ENCODE data around the gene TTLL13. TPM values are rescaled to one million over a fixed set of nuclear protein-coding genes. Genes with fewer than 3 reads are reported as not detected.

The TTLL13 gene
- total and polyA plus RNA-seq, 2 of the 8 experiments (the other 6 are each of a cell fraction or from before 2014, with no cell fraction given), result 0.03 TPM; not detected in 1

- 0 out of 2 replicates have a peak, but pooled peaks have one; percentile 15 for TF ChIP-seq CHD2 (IDR thresholded peaks at IDR 0.05; ENCODE audit: low read length)
- no peak; the same call in none of the 2 replicates for TF ChIP-seq SP4 (IDR thresholded peaks at IDR 0.05; ENCODE audit: low read length)
- no peak for TF ChIP-seq SRF (IDR thresholded peaks at IDR 0.05; ENCODE audit: low read depth, low read length)
- TF ChIP-seq CTBP2 (IDR thresholded peaks at IDR 0.05; ENCODE audit: borderline replicate concordance, insufficient read depth, insufficient read length, low read length), result no peak
- TF ChIP-seq E2F6 (IDR thresholded peaks at IDR 0.05), result peak; percentile 68; the same call in 1 of the 2 replicates
- no peak for TF ChIP-seq CEBPB (IDR thresholded peaks at IDR 0.05; ENCODE audit: low read depth, low read length)
- peak; percentile 95 for TF ChIP-seq GABPA (IDR thresholded peaks at IDR 0.05; ENCODE audit: borderline replicate concordance, insufficient read depth, low read length)
- TF ChIP-seq TCF12 (IDR thresholded peaks at IDR 0.05; ENCODE audit: low read depth, low read length), result no peak
- no peak for TF ChIP-seq SIRT6 (IDR thresholded peaks at IDR 0.05; ENCODE audit: low read length)
- no peak for TF ChIP-seq RAD21 (IDR thresholded peaks at IDR 0.05 in 1 of 2, conservative IDR thresholded peaks at IDR 0.05 in 1 of 2; ENCODE audit: low read depth in 2 of 2, low read length in 2 of 2)
- peak; percentile 41; the same call in 1 of the 2 replicates for TF ChIP-seq CREB1 (IDR thresholded peaks at IDR 0.05)
- no peak for TF ChIP-seq SAP30 (IDR thresholded peaks at IDR 0.05; ENCODE audit: insufficient read depth, insufficient replicate concordance, low read length)
- no peak for TF ChIP-seq NANOG (IDR thresholded peaks at IDR 0.05; ENCODE audit: insufficient read depth, low read depth, low read length, poor library complexity, severe bottlenecking)
- TF ChIP-seq RNF2 (IDR thresholded peaks at IDR 0.05; ENCODE audit: borderline replicate concordance, low read depth, low read length, missing control alignments, poor library complexity, severe bottlenecking), result no peak
- no peak for TF ChIP-seq BRCA1 (IDR thresholded peaks at IDR 0.05; ENCODE audit: low read depth, low read length)
- peak; percentile 95 for TF ChIP-seq POLR2AphosphoS5 (IDR thresholded peaks at IDR 0.05; ENCODE audit: low read depth, low read length)
- TF ChIP-seq HDAC6 (IDR thresholded peaks at IDR 0.05; ENCODE audit: low read depth, low read length), result no peak
- no peak for TF ChIP-seq SIX5 (IDR thresholded peaks at IDR 0.05; ENCODE audit: low read depth, low read length)
- TF ChIP-seq TBP (IDR thresholded peaks at IDR 0.05; ENCODE audit: low read depth, low read length), result peak; percentile 85
- TF ChIP-seq SUZ12 (IDR thresholded peaks at IDR 0.05; ENCODE audit: low read length), result no peak
- TF ChIP-seq JUND (IDR thresholded peaks at IDR 0.05; ENCODE audit: low read length), result no peak
Measured at GRCh38 chr15:90265271-90266060, 16.1 kb downstream of the TTLL13 start, which contains the start of gene NGRN (continued).
